Mucosa of rectum (tissue), 2 donors: ENCODE measurements around the gene ACTR3C.
"Not testable (repeated sequence)": the region's sequence is repeated elsewhere in the genome, so short reads cannot be mapped to it uniquely, and the experiment has no call there.

ENCODE experiments used
- H3K27ac ChIP-seq, 2 donors: one replicate each; pipeline ENCODE4 v1.7.0; 2013; ENCODE audit warnings: inconsistent platforms in 2 of 2, low read depth in 2 of 2, low read length in 2 of 2
- H3K27me3 ChIP-seq, 2 donors: one replicate each; pipeline ENCODE4 v1.7.0; 2013; ENCODE audit warnings: low read length in 2 of 2; ENCODE audit not compliant: control insufficient read depth in 2 of 2, insufficient read depth in 2 of 2
- H3K36me3 ChIP-seq, 2 donors: one replicate each; pipeline ENCODE4 v1.7.0; 2013; ENCODE audit warnings: low read length in 2 of 2; ENCODE audit not compliant: control insufficient read depth in 2 of 2, insufficient read depth in 2 of 2
- H3K4me1 ChIP-seq, 2 donors: one replicate each; pipeline ENCODE4 v1.7.0; 2013; ENCODE audit warnings: low read length in 2 of 2, mild to moderate bottlenecking in 1 of 2; ENCODE audit not compliant: control insufficient read depth in 2 of 2, insufficient read depth in 2 of 2
- H3K4me3 ChIP-seq, 2 donors: one replicate each; pipeline ENCODE4 v1.7.0; 2013; ENCODE audit warnings: low read length in 2 of 2
- H3K9ac ChIP-seq, 2 donors: one replicate each; pipeline ENCODE4 v1.7.0; 2013; ENCODE audit warnings: low read length in 2 of 2, low read depth in 1 of 2, mild to moderate bottlenecking in 1 of 2
- H3K9me3 ChIP-seq, 2 donors: one replicate each; pipeline ENCODE4 v1.7.0; 2013; ENCODE audit warnings: low read length in 2 of 2; ENCODE audit not compliant: control insufficient read depth in 2 of 2
- donor health status: healthy.
- donor health status: Normal muscosa, but diverticular disease.

Gene ACTR3C

DNA sequence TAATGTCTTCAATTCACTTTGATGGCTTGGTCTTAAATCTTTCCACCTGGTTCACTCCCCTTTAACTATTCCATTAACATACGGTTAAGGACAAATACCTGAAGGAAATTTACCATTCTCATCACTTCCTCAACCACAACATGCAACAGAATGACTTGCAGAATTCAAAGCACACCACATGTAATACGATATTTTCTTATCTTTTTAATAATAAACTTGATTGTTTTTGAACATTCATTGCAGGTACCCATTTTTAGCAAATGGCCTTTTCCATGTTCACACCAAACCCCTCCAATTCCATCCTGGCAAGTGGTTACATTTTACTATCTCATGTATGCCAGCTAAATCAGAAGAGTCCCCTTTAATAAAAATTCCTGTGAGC lies 17.5 kb downstream of the ACTR3C start:
- not testable (repeated sequence) for H3K27ac ChIP-seq, H3K27me3 ChIP-seq, H3K4me1 ChIP-seq, H3K9ac ChIP-seq, H3K4me3 ChIP-seq, H3K36me3 ChIP-seq, H3K9me3 ChIP-seq

DNA sequence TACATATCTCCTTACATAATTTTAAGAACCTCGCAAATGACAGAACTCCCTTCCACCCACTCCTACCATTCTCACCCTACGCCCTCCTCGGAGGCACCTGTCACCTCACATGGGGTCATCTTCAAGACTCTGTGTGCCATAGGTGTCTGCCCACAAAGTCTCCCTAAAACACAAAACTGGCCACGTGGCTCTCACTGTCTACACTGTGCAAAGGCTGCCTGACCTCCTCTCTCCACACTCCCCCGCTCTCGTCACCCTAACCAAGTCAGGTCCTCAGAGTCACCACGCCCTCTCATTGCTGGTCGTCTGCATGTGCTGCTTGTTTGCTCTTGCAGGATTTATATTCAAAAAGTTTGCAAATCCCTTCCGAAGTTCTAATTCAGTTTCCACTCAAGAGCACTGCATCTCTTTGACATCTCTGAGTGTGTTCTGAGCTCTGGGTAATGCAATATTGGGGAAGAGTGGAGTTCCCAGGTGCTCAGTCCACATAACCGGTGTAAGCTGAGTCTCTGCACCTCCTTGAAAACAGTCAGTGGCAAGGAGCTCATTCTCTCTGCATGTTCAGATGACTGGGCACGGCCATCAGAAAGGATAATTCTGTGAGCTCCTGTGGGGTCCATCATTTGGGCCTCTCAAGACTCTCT lies 18.0 kb downstream of the ACTR3C start:
- not testable (repeated sequence) for H3K36me3 ChIP-seq, H3K27ac ChIP-seq, H3K27me3 ChIP-seq, H3K4me1 ChIP-seq, H3K9ac ChIP-seq, H3K4me3 ChIP-seq, H3K9me3 ChIP-seq

DNA sequence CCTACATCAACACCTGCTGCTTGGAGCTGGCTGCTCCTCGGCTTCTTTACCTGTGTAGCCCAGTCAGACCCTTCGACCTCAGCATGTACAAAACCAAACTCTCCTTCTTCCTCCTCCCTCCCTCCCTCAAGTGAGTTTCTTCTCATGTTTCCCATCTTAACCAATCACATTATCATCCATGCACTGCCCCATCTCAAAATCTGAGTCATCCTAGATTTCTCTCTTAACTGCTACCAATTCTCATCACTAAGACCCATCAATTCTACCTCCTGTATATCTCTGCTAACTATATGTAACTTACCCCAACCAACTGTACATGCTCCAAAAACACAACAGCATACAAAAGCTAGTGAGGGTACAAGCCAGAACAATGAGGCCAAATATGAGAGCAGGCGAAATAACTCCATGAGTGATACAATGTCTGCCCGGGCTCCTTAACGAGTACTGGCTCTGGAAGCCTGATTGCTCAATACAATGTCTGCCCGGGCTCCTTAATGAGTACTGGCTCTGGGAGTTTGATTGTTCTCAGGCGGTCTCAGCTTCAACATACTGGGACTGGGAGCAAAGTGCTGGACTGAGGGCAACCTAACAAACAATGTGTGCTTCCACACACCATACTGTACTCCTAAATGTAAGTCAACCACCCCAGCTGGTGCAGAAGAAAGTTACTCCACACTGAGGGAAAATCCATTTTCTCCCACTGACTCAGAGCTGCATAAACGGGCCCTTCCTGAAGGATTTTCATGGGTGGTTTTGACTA lies 18.7 kb downstream of the ACTR3C start:
- not testable (repeated sequence) for H3K9me3 ChIP-seq, H3K27me3 ChIP-seq, H3K27ac ChIP-seq

DNA sequence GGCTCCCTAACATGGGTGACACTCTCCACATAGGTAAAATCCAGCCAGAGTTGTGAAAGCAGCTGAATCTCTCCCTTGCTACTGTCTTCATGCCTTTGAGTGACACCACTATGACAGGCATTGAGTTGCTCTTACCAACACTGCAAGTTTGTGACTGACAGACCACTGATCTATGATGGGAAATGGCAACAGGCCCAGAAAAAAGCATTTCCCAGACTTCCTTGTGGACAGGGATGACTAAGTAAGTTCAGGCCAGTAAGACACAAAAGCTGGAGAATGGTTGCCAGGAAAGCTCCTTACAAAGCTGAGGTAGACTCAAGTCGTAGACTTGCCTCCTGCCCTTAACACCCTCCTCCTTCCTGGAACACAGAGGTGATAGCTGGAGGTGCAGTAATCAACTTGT lies 20.4 kb downstream of the ACTR3C start:
- H3K9ac ChIP-seq, H3K36me3 ChIP-seq, H3K4me3 ChIP-seq, H3K27me3 ChIP-seq, H3K27ac ChIP-seq, H3K4me1 ChIP-seq, H3K9me3 ChIP-seq: not testable (repeated sequence)

More for the DNA sequence above, 18.7 kb downstream of the ACTR3C start:
- not testable (repeated sequence) for H3K36me3 ChIP-seq, H3K9ac ChIP-seq, H3K4me1 ChIP-seq, H3K4me3 ChIP-seq

DNA sequence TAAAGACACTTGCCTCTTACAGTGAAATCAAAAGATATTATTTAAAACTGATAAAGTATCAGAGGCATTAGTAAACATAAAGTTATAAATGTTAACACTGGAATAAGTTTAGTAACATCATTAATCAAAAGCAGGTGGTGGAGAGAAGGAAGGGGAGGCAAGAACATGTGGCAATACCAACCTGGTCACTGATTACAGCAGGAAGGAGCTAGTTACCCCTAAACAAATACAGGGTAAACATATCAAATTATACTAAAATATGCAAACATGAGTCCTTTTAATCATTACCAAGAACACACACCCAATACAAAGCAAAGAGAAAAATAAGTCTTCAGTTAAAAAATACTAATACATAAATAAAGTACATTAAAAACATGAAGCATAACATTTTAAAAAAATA lies 25.4 kb downstream of the ACTR3C start:
- not testable (repeated sequence) for H3K9me3 ChIP-seq, H3K27me3 ChIP-seq

DNA sequence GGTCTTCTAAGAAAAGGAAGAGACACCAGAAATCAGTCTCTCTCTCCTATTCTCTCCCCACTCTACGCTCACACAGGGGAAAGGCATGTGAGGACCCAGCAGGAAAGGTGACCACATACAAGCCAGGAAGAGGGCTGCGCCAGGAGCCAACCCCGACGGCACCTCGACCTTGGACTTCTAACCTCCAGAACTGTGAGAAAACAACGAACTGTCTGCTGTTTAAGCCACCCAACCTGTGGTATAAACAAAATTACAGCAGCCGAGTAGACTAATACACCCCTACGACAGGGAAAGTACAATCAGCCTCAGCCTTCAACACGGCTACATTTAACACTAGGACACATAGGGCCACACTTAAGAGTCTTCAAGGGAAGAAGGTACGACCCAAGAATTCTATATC lies 26.5 kb downstream of the ACTR3C start:
- not testable (repeated sequence) for H3K9me3 ChIP-seq, H3K4me3 ChIP-seq, H3K27ac ChIP-seq, H3K27me3 ChIP-seq, H3K4me1 ChIP-seq, H3K36me3 ChIP-seq, H3K9ac ChIP-seq

More for the DNA sequence above, 25.4 kb downstream of the ACTR3C start:
- H3K27ac ChIP-seq, H3K4me3 ChIP-seq, H3K9ac ChIP-seq, H3K36me3 ChIP-seq, H3K4me1 ChIP-seq: not testable (repeated sequence)

DNA sequence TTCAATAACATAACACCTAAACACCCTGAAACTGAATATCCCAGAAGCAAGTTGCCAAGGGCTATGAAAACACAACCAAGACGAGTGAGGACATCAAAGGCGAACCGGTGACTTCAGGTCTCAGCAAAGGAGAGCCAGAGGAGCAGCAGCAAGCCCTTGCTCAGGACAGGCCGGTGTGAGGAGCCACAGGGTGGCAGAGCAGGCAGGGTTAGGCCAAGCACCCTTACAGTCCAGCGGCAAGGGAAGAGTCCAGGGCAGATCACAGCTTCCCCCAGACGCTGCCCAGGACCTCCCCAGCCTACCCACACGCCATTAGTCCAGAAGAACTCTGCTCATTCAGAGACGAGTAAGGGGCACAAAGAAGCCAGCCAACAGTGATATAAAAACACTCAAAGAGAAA lies 27.7 kb downstream of the ACTR3C start:
- H3K4me3 ChIP-seq, H3K9me3 ChIP-seq, H3K27me3 ChIP-seq, H3K36me3 ChIP-seq, H3K9ac ChIP-seq, H3K27ac ChIP-seq, H3K4me1 ChIP-seq: not testable (repeated sequence)

DNA sequence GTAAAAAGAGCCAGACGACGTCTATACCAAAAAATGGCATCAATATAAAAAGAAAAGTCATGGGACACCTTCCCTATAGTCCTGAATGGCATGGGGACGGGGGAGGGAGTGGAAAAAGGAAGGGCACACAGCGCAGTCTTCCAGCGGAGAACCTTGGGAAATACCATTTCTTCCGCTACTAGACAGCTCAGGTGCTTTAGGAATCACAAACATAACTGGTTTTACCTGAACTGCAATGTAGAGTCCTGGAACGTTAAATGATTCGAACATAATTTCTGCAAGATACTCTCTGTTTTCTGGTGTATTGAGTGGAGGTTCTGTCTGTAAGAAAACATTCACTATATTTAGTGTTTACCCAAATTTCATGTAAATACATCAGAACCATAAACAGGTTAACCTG lies 28.3 kb downstream of the ACTR3C start:
- H3K4me3 ChIP-seq, H3K27ac ChIP-seq, H3K27me3 ChIP-seq, H3K36me3 ChIP-seq, H3K9ac ChIP-seq, H3K4me1 ChIP-seq, H3K9me3 ChIP-seq: not testable (repeated sequence)

DNA sequence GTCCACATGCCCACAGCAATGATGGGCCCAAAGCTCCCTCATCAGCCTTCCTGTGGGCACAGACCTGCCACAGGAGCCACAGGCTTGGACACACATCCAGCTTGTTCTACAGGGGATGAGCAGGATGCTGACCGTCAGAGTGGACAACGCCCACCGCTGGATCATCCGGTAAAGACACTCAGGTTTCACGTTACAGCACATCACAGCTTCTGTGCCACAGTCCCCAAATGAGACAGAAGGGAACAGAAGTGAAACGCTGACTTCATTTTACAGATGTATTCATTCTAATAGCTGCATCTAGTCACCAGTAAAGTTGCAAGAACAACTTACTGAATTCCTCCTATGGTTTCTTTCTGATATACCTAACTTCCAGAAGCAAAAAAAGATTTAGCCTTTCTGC lies 33.0 kb downstream of the ACTR3C start:
- H3K9me3 ChIP-seq, H3K27ac ChIP-seq, H3K27me3 ChIP-seq, H3K4me1 ChIP-seq, H3K4me3 ChIP-seq, H3K36me3 ChIP-seq, H3K9ac ChIP-seq: not testable (repeated sequence)

DNA sequence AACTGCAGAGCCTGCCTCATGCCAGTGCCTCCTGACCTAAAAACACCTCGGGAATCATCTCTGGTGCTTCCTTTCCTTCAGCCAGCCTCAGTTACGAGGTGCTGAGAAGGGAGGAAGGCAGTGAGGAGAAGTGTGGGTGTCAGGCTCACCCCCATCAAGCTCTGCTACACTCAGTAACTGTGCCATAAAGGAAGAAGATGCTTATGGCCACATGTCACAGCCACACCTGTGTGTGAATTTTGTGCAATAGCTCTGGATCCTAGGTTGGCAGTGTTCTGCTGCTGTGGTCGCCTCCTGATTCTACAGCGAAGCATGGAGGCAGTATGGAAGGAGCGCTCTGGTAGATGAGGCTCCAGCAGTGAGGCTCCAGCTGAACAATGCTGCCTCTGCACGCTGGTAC lies 34.5 kb downstream of the ACTR3C start:
- not testable (repeated sequence) for H3K4me1 ChIP-seq, H3K9me3 ChIP-seq, H3K27ac ChIP-seq, H3K36me3 ChIP-seq, H3K4me3 ChIP-seq, H3K9ac ChIP-seq, H3K27me3 ChIP-seq

DNA sequence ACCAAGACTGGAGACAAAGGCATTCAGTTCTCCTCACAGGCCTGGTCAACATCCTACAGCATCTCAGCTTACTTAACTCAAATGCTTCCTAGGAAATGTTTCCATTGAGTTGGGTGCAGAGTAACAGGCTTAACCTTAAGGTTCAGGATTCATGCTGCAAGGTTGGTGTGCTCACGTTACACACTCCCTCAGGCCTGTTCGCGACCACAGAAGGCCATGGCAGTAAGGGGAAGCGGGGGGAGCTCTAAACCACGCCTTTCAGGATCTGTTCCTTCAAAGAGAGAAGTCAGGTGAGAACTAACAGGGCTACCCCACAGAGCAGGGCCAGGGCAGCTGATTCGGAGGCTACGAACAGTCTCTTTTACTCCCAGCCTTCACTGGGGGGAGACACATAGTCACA lies 35.5 kb downstream of the ACTR3C start:
- H3K36me3 ChIP-seq, H3K9ac ChIP-seq, H3K27me3 ChIP-seq, H3K4me3 ChIP-seq, H3K27ac ChIP-seq, H3K9me3 ChIP-seq, H3K4me1 ChIP-seq: not testable (repeated sequence)
